Kidney (tissue), 14 donors: ENCODE results near the gene PCYT1B. TPM values are rescaled to one million over a fixed set of nuclear protein-coding genes. Genes with fewer than 3 reads are reported as not detected.

Experiments
- DNase-seq, 5 donors: peaks; one replicate each; pipeline ENCODE4 v3.0.0-alpha.2; 2013 to 2020
- FAIRE-seq: peaks from 2 replicates; lab custom pipeline; 2012; peaks lifted over from hg19 to GRCh38; lab: Jason Lieb, UNC
- H3K27ac ChIP-seq, 2 donors: one replicate each; pipeline ENCODE4 v1.7.0; 2013; ENCODE audit warnings: low read depth in 2 of 2, low read length in 2 of 2, inconsistent platforms in 1 of 2
- H3K27me3 ChIP-seq: one replicate; pipeline ENCODE4 v1.7.1; 2013; ENCODE audit warnings: low read length, inconsistent platforms; ENCODE audit not compliant: control insufficient read depth, insufficient read depth
- H3K36me3 ChIP-seq, 3 donors: one replicate each; pipeline versions ENCODE4 v1.7.0 to v1.7.1; 2013; ENCODE audit warnings: low read length in 3 of 3, control low read depth in 1 of 3, inconsistent platforms in 1 of 3; ENCODE audit not compliant: insufficient read depth in 3 of 3, control insufficient read depth in 2 of 3
- H3K4me1 ChIP-seq, 3 donors: one replicate each; pipeline versions ENCODE4 v1.7.0 to v1.7.1; 2013; ENCODE audit warnings: low read length in 3 of 3, inconsistent platforms in 1 of 3, low read depth in 1 of 3; ENCODE audit not compliant: control insufficient read depth in 2 of 3, insufficient read depth in 2 of 3
- H3K4me3 ChIP-seq, 3 donors: one replicate each; pipeline versions ENCODE4 v1.7.0 to v1.8.1; 2013; ENCODE audit warnings: low read length in 3 of 3, control low read depth in 1 of 3, inconsistent platforms in 1 of 3
- H3K9ac ChIP-seq, 3 donors: one replicate each; pipeline versions ENCODE4 v1.7.0 to v1.7.1; 2013; ENCODE audit warnings: low read length in 3 of 3, control low read depth in 1 of 3, inconsistent platforms in 1 of 3
- H3K9me3 ChIP-seq, 3 donors: one replicate each; pipeline versions ENCODE4 v1.7.0 to v1.7.1; 2013; ENCODE audit warnings: low read length in 3 of 3, control low read depth in 1 of 3, inconsistent platforms in 1 of 3; ENCODE audit not compliant: control insufficient read depth in 2 of 3, insufficient read depth in 1 of 3
- CTCF ChIP-seq: IDR thresholded peaks from 3 replicates; pipeline ENCODE4 v1.5.1; 2012; ENCODE audit warnings: mild to moderate bottlenecking, moderate library complexity, borderline replicate concordance; ENCODE audit not compliant: insufficient read depth; ENCODE audit errors: extremely low read depth
- intact Hi-C: fragments of 100-400 bp; cut with DNase I; formaldehyde crosslinking; loops from one replicate; pipeline ENCODE4 v1.11.1; 2022
- polyA plus RNA-seq: library from polyadenylated mRNA; stranded (reverse); fragments of 350-450 nt; fragmentation: Illumina TruSeq; extraction: RNeasy Lipid Tissue Mini Kit (QIAGEN cat#74804); gene quantifications from one replicate; pipeline ENCODE4 v1.2.3, GENCODE V29; 2014; ENCODE audit warnings: low read depth, low replicate concordance; ENCODE audit not compliant: insufficient read depth
- total RNA-seq: library from RNA; stranded (reverse); fragmentation: NEBNext Ultra II Directional; extraction: Animal tissue kit (Norgen Biotek cat#: 25700); gene quantifications from one replicate; pipeline ENCODE4 v1.2.1, GENCODE V29; 2021
- donor health status: control.
- donor health status: control.
- donor health status: control.
- donor health status: control.
- donor health status: control.
- donor health status: DM: yes; HTN: yes; CAD: no.
- donor health status: Normal renal cell carcinoma (clear cell type).

The PCYT1B gene
- total and polyA plus RNA-seq, 2 donors from 2014 or later, result 0.13 to 0.26 TPM

- FAIRE-seq, result no peak
- TF ChIP-seq CTCF, result no peak
Measured at GRCh38 chrX:24520472-24520871, 126.7 kb downstream of the PCYT1B start.

GRCh38 chrX:24515447-24515846 is 131.7 kb downstream of the PCYT1B start:
- intact Hi-C loops, result no loop called here
- TF ChIP-seq CTCF, result no peak
- Histone ChIP-seq H3K9me3 (no peaks in the 10 kb centered on the region), H3K9ac (no peak overlapping the region), H3K4me1 (no peaks in the 10 kb centered on the region), H3K36me3 (no peaks in the 10 kb centered on the region), H3K27me3 (peaks cover 2% of the 10 kb centered on the region), H3K27ac (no peak overlapping the region), H3K4me3 (no peak overlapping the region)
- peak in 1 of 5 donors; percentile 26 for DNase-seq
- FAIRE-seq, result peak; percentile 72

More at GRCh38 chrX:24520472-24520871, 126.7 kb downstream of the PCYT1B start:
- Histone ChIP-seq H3K4me3 (no peak overlapping the region), H3K27ac (no peak overlapping the region), H3K36me3 (no peaks in the 10 kb centered on the region), H3K9ac (no peak overlapping the region), H3K4me1 (no peaks in the 10 kb centered on the region), H3K9me3 (no peaks in the 10 kb centered on the region), H3K27me3 (no peaks in the 10 kb centered on the region)
- intact Hi-C loops, result no loop called here
- no peak for DNase-seq

GRCh38 chrX:24513416-24513815 is 133.7 kb downstream of the PCYT1B start:
- no peaks in the 10 kb centered on the region for H3K4me1 ChIP-seq
- intact Hi-C loops, result no loop called here
- FAIRE-seq (no peak), DNase-seq (no peak)
- peaks cover 2% of the 10 kb centered on the region for H3K27me3 ChIP-seq
- H3K9me3 ChIP-seq, result no peaks in the 10 kb centered on the region
- H3K36me3 ChIP-seq, result no peaks in the 10 kb centered on the region
- H3K27ac ChIP-seq, result no peak overlapping the region
- H3K4me3 ChIP-seq, result no peak overlapping the region
- TF ChIP-seq CTCF, result no peak
- no peak overlapping the region for H3K9ac ChIP-seq

GRCh38 chrX:24508375-24508774 is 138.8 kb downstream of the PCYT1B start:
- Histone ChIP-seq H3K4me1 (no peaks in the 10 kb centered on the region), H3K36me3 (peaks cover 0 to 2% (median 0%) of the 10 kb centered on the region in 3 donors), H3K9me3 (no peaks in the 10 kb centered on the region), H3K27ac (no peak overlapping the region), H3K27me3 (peaks cover 5% of the 10 kb centered on the region), H3K4me3 (no peak overlapping the region), H3K9ac (no peak overlapping the region)
- intact Hi-C loops, result loop anchor here (10.0 kb wide), 1 partner anchor 114 kb away; no protein-coding TSS in a partner anchor
- DNase-seq (no peak), FAIRE-seq (no peak)
- no peak for TF ChIP-seq CTCF
